Neuronal stem cell (in vitro differentiated cells): ENCODE measurements around the gene ZNHIT1.
A peak's percentile ranks its signal among the peaks of the same experiment; 100 is the strongest.

Experiments used
- DNase-seq: peaks from one replicate; pipeline ENCODE4 v3.0.0-alpha.2; 2013; ENCODE audit warnings: low spot score
- H2AFZ ChIP-seq: one replicate; pipeline ENCODE4 v1.6.1; 2013; ENCODE audit warnings: mild to moderate bottlenecking, low read length, inconsistent platforms
- H2AK5ac ChIP-seq: 2 replicates; pipeline ENCODE4 v1.6.1; 2013; ENCODE audit warnings: low read depth, mild to moderate bottlenecking, inconsistent platforms, low read length, moderate library complexity, mixed read lengths
- H2BK120ac ChIP-seq: 2 replicates; pipeline ENCODE4 v1.6.1; 2013; ENCODE audit warnings: low read depth, mild to moderate bottlenecking, inconsistent platforms, low read length, moderate library complexity, mixed read lengths
- H2BK12ac ChIP-seq: one replicate; pipeline ENCODE4 v1.6.1; 2013; ENCODE audit warnings: low read length, inconsistent platforms
- H2BK15ac ChIP-seq: 2 replicates; pipeline ENCODE4 v1.6.1; 2013; ENCODE audit warnings: mild to moderate bottlenecking, low read length, inconsistent platforms, mixed read lengths
- H2BK5ac ChIP-seq: one replicate; pipeline ENCODE4 v1.6.1; 2013; ENCODE audit warnings: inconsistent platforms, mild to moderate bottlenecking, low read length, moderate library complexity
- H3K14ac ChIP-seq: one replicate; pipeline ENCODE4 v1.6.1; 2013; ENCODE audit warnings: low read length, inconsistent platforms
- H3K18ac ChIP-seq: 2 replicates; pipeline ENCODE4 v1.6.1; 2013; ENCODE audit warnings: low read length, inconsistent platforms
- H3K23ac ChIP-seq: 2 replicates; pipeline ENCODE4 v1.6.1; 2013; ENCODE audit warnings: low read depth, mild to moderate bottlenecking, mixed read lengths, low read length, inconsistent platforms; ENCODE audit not compliant: poor library complexity
- H3K27ac ChIP-seq: replicated peaks from 3 replicates; pipeline ENCODE4 v1.5.1; 2013; ENCODE audit warnings: low read length, inconsistent platforms
- H3K27me3 ChIP-seq, 3 experiments: 2 replicates each; pipeline ENCODE4 v1.6.1; 2013; ENCODE audit warnings: low read length in 3 of 3, mild to moderate bottlenecking in 2 of 3, inconsistent platforms in 1 of 3, low read depth in 1 of 3, mixed read lengths in 1 of 3, moderate library complexity in 1 of 3; ENCODE audit not compliant: control insufficient read depth in 3 of 3, insufficient read depth in 3 of 3
- H3K36me3 ChIP-seq, 2 donors: replicated peaks in 1 of 2; 2 replicates each; pipeline ENCODE4 v1.6.1; 2013; ENCODE audit warnings: low read length in 2 of 2; ENCODE audit not compliant: control insufficient read depth in 2 of 2, insufficient read depth in 2 of 2
- H3K4ac ChIP-seq: 2 replicates; pipeline ENCODE4 v1.6.1; 2013; ENCODE audit warnings: inconsistent platforms, mild to moderate bottlenecking, low read length, moderate library complexity
- H3K4me1 ChIP-seq, 2 donors: 1 replicate in 1 of 2; 2 replicates in 1 of 2; pipeline ENCODE4 v1.6.1; 2013; ENCODE audit warnings: low read length in 2 of 2, low read depth in 1 of 2; ENCODE audit not compliant: control insufficient read depth in 2 of 2, insufficient read depth in 1 of 2
- H3K4me2 ChIP-seq: one replicate; pipeline ENCODE4 v1.6.1; 2013; ENCODE audit warnings: mild to moderate bottlenecking, low read length, inconsistent platforms; ENCODE audit not compliant: insufficient read depth, poor library complexity, severe bottlenecking
- H3K4me3 ChIP-seq, 2 donors: 2 replicates each; pipeline ENCODE4 v1.5.1; 2013; ENCODE audit warnings: low read length in 2 of 2, mild to moderate bottlenecking in 2 of 2, inconsistent platforms in 1 of 2, moderate library complexity in 1 of 2
- H3K79me1 ChIP-seq: one replicate; pipeline ENCODE4 v1.6.1; 2013; ENCODE audit warnings: low read depth, mild to moderate bottlenecking, inconsistent platforms, low read length, moderate library complexity
- H3K9ac ChIP-seq: one replicate; pipeline ENCODE4 v1.6.1; 2013; ENCODE audit warnings: mild to moderate bottlenecking, low read depth, low read length, inconsistent platforms; ENCODE audit not compliant: poor library complexity
- H3K9me3 ChIP-seq, 2 donors: replicated peaks in 1 of 2; 2 replicates each; pipeline versions ENCODE3 to v1.6.1; 2013; ENCODE audit warnings: low read length in 2 of 2, mild to moderate bottlenecking in 2 of 2, inconsistent platforms in 1 of 2, low read depth in 1 of 2, mixed read lengths in 1 of 2, moderate library complexity in 1 of 2; ENCODE audit not compliant: control insufficient read depth in 2 of 2, insufficient read depth in 1 of 2
- H4K8ac ChIP-seq: one replicate; pipeline ENCODE4 v1.6.1; 2013; ENCODE audit warnings: low read depth, mild to moderate bottlenecking, inconsistent platforms, low read length, moderate library complexity
- H4K91ac ChIP-seq: one replicate; pipeline ENCODE4 v1.6.1; 2013; ENCODE audit warnings: low read length, low read depth, mild to moderate bottlenecking, inconsistent platforms; ENCODE audit not compliant: poor library complexity
- WGBS, 2 donors: extraction: QIAGEN DNeasy Blood & Tissue Kit; methylation state at CpG; one replicate each; pipeline ENCODE4 v1.1.7; 2013; ENCODE audit warnings: missing lambda C conversion rate in 2 of 2, mixed read lengths in 1 of 2; ENCODE audit not compliant: insufficient read length in 2 of 2, insufficient replicate concordance in 1 of 2; ENCODE audit errors: extremely low coverage in 2 of 2; 5-methylcytosine and 5-hydroxymethylcytosine counted together

Gene ZNHIT1

GRCh38 chr7:101223528-101223927 is 5.6 kb downstream of the ZNHIT1 start:
- Histone ChIP-seq H3K23ac (peak overlapping the region; percentile 67), H2AK5ac (no peak overlapping the region), H3K9ac (no peak overlapping the region), H3K9me3 (no peaks in the 10 kb centered on the region), H2BK5ac (no peak overlapping the region), H3K4ac (no peak overlapping the region), H4K91ac (no peak overlapping the region), H4K8ac (no peak overlapping the region), H3K36me3 (peaks cover 12 to 30% of the 10 kb centered on the region in 2 donors), H2BK120ac (no peak overlapping the region), H3K4me3 (no peak overlapping the region), H3K27ac (no peak overlapping the region), H3K4me1 (peaks cover 0 to 3% of the 10 kb centered on the region in 2 donors), H3K4me2 (no peak overlapping the region), H3K14ac (peak overlapping the region; percentile 44), H3K18ac (no peak overlapping the region), H2BK12ac (no peak overlapping the region), H3K27me3 (no peaks in the 10 kb centered on the region), H3K79me1 (peaks cover 3% of the 10 kb centered on the region), H2BK15ac (no peak overlapping the region), H2AFZ (no peak overlapping the region)
- WGBS, 2 donors = no CpG with 5 or more reads among the region's 15 CpGs
- DNase-seq = no peak

- Histone ChIP-seq H3K9me3 (no peaks in the 10 kb centered on the region), H2BK5ac (no peak overlapping the region), H3K4me2 (no peak overlapping the region), H4K91ac (no peak overlapping the region), H3K23ac (no peak overlapping the region), H3K4me1 (no peaks in the 10 kb centered on the region), H3K79me1 (peaks cover 3% of the 10 kb centered on the region), H3K9ac (no peak overlapping the region), H3K4ac (no peak overlapping the region), H3K27me3 (no peaks in the 10 kb centered on the region), H3K18ac (no peak overlapping the region), H4K8ac (no peak overlapping the region), H3K4me3 (no peak overlapping the region), H2AFZ (no peak overlapping the region), H2BK15ac (no peak overlapping the region), H2BK12ac (no peak overlapping the region), H3K27ac (no peak overlapping the region), H3K36me3 (peaks cover 12 to 31% of the 10 kb centered on the region in 2 donors), H3K14ac (no peak overlapping the region), H2BK120ac (no peak overlapping the region), H2AK5ac (no peak overlapping the region)
- WGBS, 2 donors = no CpG with 5 or more reads among the region's 6 CpGs
- no peak for DNase-seq
These were observed 7.7 kb downstream of the ZNHIT1 start for GRCh38 chr7:101225650-101226049.

GRCh38 chr7:101226721-101227120 is 8.8 kb downstream of the ZNHIT1 start:
- no CpG with 5 or more reads among the region's 9 CpGs for WGBS, 2 donors
- no peak overlapping the region for H3K9ac ChIP-seq
- no peak overlapping the region for H3K23ac ChIP-seq
- H3K18ac ChIP-seq = no peak overlapping the region
- no peak overlapping the region for H3K27ac ChIP-seq
- H2BK15ac ChIP-seq = no peak overlapping the region
- H3K14ac ChIP-seq = no peak overlapping the region
- no peak overlapping the region for H2BK12ac ChIP-seq
- peaks cover 3% of the 10 kb centered on the region for H3K79me1 ChIP-seq
- no peak overlapping the region for H3K4ac ChIP-seq
- DNase-seq = no peak
- H3K4me3 ChIP-seq = no peak overlapping the region
- H2BK120ac ChIP-seq = no peak overlapping the region
- H2AK5ac ChIP-seq = no peak overlapping the region
- H3K27me3 ChIP-seq = no peaks in the 10 kb centered on the region
- H4K8ac ChIP-seq = no peak overlapping the region
- H2BK5ac ChIP-seq = no peak overlapping the region
- no peak overlapping the region for H3K4me2 ChIP-seq
- no peaks in the 10 kb centered on the region for H3K9me3 ChIP-seq
- H4K91ac ChIP-seq = no peak overlapping the region
- no peaks in the 10 kb centered on the region for H3K4me1 ChIP-seq
- H3K36me3 ChIP-seq = peaks cover 12 to 31% of the 10 kb centered on the region in 2 donors
- H2AFZ ChIP-seq = no peak overlapping the region

GRCh38 chr7:101231644-101232043 is 13.7 kb downstream of the ZNHIT1 start:
- H3K14ac ChIP-seq = no peak overlapping the region
- no peaks in the 10 kb centered on the region for H3K9me3 ChIP-seq
- H2BK15ac ChIP-seq = no peak overlapping the region
- peaks cover 2 to 6% of the 10 kb centered on the region in 2 donors for H3K36me3 ChIP-seq
- H3K79me1 ChIP-seq = no peaks in the 10 kb centered on the region
- no peak overlapping the region for H4K91ac ChIP-seq
- no peak overlapping the region for H2BK5ac ChIP-seq
- H3K4me1 ChIP-seq = peaks cover 0 to 2% of the 10 kb centered on the region in 2 donors
- no peak overlapping the region for H2AK5ac ChIP-seq
- WGBS, 2 donors = no CpG with 5 or more reads among the region's 7 CpGs
- no peak overlapping the region for H2BK12ac ChIP-seq
- H3K23ac ChIP-seq = no peak overlapping the region
- H2BK120ac ChIP-seq = no peak overlapping the region
- H2AFZ ChIP-seq = no peak overlapping the region
- H3K4me3 ChIP-seq = peak overlapping the region in 1 of 2 donors; percentile 42
- H3K9ac ChIP-seq = no peak overlapping the region
- no peak overlapping the region for H3K27ac ChIP-seq
- H3K27me3 ChIP-seq = peaks cover 0 to 3% (median 0%) of the 10 kb centered on the region in 3 experiments
- no peak overlapping the region for H4K8ac ChIP-seq
- H3K18ac ChIP-seq = no peak overlapping the region
- H3K4me2 ChIP-seq = peak overlapping the region; percentile 83
- H3K4ac ChIP-seq = no peak overlapping the region
- no peak for DNase-seq
